H1 (cell line): ENCODE results near the gene HOXB8. TPM values are rescaled to one million over a fixed set of nuclear protein-coding genes. Genes with fewer than 3 reads are reported as not detected.

Experiments
- CHD2 ChIP-seq: IDR thresholded peaks from 2 replicates; pipeline ENCODE4 v1.6.1; 2012; ENCODE audit warnings: low read length, improper control_type of control experiment
- polyA plus RNA-seq, 7 experiments: library from polyadenylated mRNA; depleted of rRNA in 3 of 7; stranded (reverse) in 5 of 7; unstranded in 2 of 7; fragments of >200 nt in 5 of 7; fragments of 200-250 nt in 2 of 7; gene quantifications; 1 replicate in 5 of 7; 2 replicates in 1 of 7; 4 replicates in 1 of 7; pipeline versions ENCODE4 v1.2.1 to v1.2.3, GENCODE V29; 2011 to 2013; ENCODE audit warnings: missing spikeins in 2 of 7, mixed read lengths in 2 of 7
- total RNA-seq: library from RNA; stranded (reverse); fragmentation: NEBNext Ultra II Directional; extraction: Animal tissue kit (Norgen Biotek cat#: 25700); gene quantifications from 2 replicates; pipeline ENCODE4 v1.2.1, GENCODE V29; 2021
- TF ChIP-seq, protein P1 (sequence below): IDR thresholded peaks from 2 replicates; pipeline ENCODE4 v1.6.1; 2012; ENCODE audit warnings: inconsistent platforms

Gene HOXB8
- total and polyA plus RNA-seq, 2 of the 8 experiments (the other 6 are each of a cell fraction or from before 2014, with no cell fraction given), result not detected

DNA sequence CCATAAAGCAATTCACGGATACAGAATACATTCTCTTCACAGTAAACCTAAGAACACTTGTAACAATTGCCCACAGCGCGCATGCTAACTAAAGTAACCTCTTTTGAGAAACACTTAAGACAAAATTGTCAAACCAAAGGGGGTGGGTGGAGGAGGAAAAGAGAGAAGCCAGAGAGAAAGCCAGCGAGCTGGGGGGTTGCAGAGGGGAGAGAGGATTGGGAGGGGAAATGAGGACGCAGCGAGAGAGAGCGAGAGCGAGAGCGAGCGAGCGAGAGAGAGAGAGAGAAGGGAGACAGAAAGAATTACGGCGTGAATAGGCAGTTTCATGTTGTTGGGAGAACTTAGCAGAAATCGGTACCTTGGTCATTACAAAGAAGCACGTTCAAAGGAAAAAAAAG lies 2.6 kb downstream of the HOXB8 start (continued):
- TF ChIP-seq, protein P1, sequence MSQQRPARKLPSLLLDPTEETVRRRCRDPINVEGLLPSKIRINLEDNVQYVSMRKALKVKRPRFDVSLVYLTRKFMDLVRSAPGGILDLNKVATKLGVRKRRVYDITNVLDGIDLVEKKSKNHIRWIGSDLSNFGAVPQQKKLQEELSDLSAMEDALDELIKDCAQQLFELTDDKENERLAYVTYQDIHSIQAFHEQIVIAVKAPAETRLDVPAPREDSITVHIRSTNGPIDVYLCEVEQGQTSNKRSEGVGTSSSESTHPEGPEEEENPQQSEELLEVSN, result no peak
- no peak for TF ChIP-seq CHD2
